Left hindlimb (tissue), 1 donor: ENCODE data around the gene RADX.
A peak's percentile ranks its signal among the peaks of the same experiment; 100 is the strongest.
"Not testable (repeated sequence)": the region's sequence is repeated elsewhere in the genome, so short reads cannot be mapped to it uniquely, and the experiment has no call there.

ENCODE experiments used
- DNase-seq: peaks from one replicate; pipeline ENCODE4 v3.0.0-alpha.2; 2018

Gene RADX, protein sequence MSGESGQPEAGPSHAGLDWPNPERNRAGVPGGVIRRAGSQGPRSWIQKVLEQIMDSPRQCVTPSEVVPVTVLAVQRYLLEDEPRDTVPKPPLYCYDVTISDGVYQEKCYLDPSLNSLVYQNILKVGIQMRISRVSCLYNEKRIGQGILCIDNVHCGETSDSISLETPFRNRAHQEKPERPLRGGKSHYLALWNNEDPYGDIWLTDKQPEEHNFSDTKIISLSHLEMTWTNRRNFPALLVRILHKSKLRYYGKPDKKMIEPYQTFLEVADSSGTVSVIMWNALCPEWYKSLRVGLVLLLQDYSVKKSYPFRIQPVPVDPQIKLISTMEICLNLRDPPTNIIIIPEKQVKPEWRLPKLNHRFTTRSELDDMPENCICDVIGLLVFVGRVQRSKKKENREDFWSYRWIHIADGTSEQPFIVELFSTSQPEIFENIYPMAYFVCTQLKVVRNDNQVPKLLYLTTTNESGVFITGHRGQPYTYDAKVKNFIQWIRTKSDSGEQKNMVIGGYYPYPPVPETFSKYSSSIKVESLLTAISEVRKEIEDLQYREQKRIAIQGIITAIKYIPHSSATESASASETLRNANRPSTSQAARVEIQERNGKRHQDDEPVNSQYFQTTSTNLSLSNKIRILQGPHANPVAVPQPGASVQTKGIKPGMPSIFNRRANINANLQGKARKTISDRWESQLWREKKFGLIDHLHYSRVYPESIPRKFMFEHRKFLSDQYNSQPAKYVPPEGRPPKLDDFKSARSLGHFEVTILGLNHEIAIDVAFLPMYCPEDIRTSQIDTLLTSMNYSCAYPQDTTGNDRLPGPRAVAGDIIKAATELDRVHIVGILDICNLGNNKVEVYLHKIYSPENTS

DNA sequence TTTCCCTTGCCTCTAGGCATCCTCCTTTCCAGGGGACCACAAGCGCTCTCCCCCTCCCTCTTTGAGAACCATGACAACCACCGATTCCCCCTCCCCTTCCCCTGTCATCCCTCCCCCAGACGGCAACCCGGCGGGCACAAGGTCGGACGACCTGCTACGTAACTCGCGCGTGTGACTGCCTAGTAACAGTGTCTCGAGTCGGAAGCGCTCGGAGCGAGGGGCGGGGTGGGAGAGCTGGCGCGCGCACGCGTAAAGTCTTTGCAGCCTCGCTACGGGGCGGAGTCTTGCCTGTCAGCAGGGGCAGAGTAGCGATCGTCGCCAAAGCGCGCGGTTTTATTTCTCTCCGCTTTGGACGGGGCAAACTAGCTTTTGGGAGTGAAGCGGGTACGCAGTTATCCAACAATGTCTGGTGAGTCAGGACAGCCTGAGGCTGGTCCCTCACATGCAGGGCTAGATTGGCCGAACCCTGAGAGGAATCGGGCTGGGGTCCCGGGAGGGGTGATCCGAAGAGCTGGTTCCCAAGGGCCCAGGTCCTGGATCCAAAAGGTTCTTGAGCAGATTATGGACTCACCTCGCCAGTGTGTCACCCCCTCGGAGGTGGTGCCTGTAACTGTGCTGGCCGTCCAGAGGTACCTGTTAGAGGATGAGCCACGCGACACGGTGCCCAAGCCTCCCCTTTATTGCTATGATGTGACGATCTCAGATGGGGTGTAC, at the start of gene RADX:
Gene RADX (plus strand): TSS at position 300 of the 714 bp plus-strand sequence. CDS start 103 bp downstream, at position 403.
- peak; percentile 85 for DNase-seq

DNA sequence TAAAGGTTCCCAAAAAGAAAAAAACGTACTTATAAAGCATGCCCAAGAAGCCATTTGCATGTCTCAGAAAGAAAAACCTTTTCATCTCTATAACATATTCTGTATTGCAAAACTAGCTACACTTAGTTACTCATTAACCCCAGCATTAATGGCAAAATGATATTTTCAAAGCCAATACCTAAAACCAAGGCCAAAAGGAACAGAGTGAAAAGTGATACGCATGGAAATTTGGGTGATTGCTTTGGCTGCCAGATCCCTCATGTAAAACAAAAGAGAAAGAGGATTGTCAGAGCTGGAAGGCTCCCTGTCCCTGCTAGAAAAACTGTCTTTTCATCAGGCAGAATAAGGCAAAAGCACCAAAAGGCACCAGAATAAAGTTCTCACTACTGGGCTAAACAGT, 46.8 kb upstream of the RADX start:
- DNase-seq = no peak

DNA sequence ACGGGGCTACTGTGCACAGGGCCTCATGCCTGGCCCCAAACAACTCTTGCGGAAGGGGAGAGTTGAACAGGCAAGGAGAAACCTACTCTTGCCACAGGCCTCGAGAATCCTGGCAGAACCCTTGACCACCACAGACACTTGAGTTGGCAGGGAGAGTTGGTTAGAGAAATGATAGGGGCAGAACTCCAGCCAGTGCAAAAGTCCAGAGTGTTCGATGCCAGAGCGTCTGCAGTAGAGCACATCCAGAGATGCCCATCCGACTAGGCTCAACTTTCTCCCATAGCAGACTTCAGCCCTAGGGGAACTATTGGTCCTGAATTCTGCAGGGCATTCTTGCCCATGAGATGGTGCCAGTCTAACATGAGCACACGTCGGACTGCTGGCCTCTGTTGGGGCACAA, 45.4 kb upstream of the RADX start:
- no peak for DNase-seq

DNA sequence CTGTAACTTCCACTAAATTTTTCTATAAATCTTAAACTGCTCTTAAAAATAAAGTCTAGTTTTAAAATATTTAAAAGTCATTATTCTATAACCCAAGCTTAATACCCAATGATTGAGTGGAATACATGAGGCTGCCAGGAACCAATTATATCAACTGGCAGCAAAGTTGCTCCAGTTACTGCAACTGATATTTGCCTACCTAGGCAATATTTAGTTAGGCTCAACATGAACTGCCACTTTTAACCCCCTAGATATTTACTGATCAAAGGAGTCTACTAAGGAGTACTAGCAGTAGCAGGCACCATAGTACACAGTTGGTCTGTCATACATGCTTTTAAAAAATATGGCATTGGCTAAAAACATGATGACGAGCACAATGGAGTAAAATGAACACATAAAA, 29.9 kb upstream of the RADX start:
- DNase-seq = no peak

DNA sequence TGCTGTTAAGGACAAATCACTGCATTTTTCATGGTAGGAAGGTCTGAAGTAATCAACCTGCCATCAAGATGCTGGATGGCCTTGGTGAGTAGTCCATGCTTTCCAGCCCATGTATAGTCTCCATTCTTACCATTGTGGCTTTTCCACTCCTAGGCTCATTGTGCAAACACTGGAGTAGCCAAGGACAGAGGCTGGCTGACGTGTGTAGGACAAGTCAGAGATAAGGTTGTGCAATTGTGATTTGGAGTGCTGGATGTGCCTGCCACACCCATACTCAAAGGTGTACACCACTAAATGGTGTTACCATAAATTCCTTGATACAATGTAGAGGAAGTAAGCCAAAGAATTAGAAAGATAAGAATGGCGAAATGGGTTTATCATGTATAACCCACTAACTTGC, 26.3 kb upstream of the RADX start:
- DNase-seq = no peak

DNA sequence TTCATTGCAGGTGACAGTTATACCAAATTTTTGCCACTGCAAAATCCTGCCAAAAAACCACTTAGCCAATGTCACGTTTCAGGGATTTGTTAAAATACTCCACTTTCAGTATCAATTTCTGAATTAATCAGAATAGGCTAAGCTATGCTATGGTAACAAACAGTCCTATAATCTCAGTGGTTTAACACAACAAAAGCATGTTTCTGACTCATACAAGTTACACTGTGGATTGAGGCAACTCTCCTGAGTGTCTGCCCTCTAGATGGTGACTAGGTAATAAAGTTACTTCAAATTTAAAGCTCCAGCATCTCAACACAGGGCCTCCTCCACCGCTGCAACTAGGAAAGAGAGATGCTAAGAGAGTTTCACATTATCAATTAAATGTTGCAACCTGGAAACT, 23.0 kb upstream of the RADX start:
- no peak for DNase-seq

DNA sequence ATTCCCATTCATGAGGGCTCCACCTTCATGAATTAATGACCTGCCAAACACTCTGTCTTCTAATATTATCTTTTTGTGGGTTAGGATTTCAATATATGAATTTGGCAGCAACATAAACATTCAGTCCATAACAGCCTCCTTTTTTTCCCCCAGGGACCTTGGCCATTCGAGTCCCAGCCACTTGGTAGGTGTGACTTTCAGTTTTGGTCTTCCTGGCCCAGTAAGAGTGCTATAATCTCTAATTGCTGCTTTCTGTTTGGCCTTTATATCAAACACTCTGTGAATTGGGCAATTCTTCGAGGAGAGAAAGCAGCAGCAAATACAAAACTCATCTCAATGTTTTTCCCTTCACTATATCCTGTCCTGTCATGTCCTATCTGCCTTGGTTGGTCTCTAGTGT, 12.4 kb upstream of the RADX start:
- no peak for DNase-seq

DNA sequence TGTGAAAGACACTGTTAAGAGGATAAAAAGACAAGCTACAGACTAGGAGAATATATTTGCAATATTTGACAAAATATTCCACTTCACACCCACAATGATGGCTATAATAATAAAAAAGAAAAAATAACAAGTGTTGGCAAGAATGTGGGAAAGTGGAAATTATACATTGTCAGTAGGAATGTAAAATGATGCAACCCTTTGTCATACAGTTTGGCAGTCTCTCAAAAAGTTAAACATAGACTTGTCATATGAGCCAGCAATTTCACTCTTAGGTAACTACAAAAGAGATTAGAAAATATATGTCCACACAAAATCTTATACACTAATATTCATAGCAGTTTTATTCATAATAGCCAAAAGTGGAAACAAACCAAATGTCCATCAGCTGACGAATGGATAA, 5.2 kb upstream of the RADX start:
- DNase-seq = no peak

DNA sequence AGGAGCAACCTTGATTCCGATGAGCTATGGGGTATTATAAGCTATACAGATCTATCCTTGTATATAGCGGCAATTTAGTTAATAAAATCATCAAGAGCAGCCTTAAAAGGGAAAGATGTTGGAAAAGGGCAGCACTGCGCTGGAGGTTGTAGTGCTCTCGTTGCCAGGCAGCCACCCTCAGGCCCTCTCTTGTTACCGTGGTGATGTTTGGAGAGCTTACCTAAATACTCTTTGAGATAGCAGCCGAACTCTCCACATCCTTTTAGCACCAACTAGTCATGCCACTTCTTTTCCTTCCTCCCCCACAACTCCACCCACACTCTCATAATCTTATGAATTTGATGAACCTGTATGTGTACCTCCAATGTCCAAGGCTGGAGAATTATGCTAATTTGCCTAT, 3.8 kb upstream of the RADX start:
- DNase-seq = no peak

DNA sequence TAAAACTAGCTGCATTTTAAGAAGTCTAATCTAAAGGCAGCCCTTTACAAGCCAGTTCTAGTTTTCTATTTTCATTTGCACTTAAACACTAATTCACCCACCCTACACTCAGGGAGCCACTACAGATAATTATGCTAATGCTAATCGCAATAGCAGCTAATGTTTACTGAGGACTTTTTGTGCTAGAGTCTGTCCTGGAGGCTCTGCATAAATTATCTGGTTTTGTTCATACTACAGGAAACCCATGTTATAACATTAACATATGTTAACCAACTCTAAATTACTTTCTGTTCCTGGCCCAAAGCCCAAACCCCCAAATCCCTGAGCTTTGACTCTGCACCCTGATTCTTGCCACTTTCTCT, 480 bp upstream of the RADX start:
- no peak for DNase-seq

DNA sequence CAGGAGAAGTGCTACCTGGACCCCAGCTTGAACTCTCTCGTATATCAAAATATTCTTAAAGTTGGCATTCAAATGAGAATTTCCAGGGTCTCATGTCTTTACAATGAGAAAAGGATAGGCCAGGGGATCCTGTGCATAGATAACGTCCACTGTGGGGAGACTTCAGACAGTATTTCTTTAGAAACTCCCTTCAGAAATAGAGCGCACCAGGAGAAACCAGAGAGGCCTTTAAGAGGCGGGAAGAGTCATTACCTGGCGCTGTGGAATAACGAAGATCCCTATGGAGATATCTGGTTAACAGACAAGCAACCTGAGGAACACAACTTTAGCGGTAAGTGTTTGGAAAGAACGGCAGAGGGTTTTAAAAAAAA, 600 bp downstream of the RADX start:
- no peak for DNase-seq

DNA sequence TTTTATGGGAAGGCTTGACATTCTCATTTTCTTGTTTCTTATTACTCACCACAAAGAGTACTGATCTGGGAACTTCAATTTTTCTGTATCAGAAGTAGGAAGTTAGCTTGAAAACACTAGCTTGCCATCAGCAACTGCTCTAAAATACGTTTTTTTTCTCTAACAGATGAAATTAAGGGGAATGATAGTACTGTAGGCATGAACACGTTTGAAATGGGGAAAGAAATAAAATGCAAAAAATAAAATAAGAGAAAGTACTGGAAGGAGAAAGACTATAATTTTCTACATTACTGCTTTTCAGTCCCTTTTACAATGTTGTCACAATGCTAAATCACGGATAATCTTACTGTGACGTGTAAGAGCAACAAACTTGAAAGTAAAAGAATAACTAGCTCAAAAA, 1.5 kb downstream of the RADX start:
- DNase-seq = no peak

DNA sequence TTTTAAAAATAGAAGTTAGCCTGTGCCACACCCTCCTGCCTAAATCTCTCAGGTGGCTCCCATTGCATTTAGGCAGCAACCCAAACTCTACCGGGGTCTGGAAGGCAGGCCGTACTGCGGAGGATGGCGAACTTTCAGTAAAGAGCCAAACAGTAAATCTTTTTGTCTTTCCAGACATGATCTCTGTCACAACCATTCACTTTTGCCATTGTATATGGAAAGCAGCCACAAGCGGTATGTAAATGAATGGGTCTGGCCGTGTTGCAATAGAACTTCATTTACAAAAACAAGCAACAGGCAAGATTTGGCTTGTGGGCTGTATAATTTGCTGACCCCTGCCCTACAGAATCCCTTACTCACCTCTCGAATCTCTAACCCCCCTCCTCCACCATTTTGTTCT, 3.3 kb downstream of the RADX start:
- DNase-seq = no peak

DNA sequence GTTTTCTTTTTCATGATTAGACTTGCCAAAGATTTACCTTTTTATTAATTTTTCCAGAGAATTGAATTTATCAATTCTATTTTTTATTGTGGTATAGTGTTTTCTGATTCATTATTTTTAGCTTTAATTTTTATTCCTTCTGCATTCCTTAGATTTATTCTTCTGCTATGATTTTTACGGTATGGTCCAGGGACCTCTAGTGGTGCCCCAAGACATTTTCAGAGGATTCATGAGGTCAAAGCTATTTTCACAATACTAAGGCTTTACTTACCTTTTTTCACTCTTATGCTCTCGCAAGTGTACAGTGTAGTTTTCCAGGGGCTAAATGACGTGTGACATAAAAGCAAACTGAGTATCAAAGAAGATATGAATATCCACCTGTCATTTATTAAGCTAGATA, 8.0 kb downstream of the RADX start:
- DNase-seq = no peak

DNA sequence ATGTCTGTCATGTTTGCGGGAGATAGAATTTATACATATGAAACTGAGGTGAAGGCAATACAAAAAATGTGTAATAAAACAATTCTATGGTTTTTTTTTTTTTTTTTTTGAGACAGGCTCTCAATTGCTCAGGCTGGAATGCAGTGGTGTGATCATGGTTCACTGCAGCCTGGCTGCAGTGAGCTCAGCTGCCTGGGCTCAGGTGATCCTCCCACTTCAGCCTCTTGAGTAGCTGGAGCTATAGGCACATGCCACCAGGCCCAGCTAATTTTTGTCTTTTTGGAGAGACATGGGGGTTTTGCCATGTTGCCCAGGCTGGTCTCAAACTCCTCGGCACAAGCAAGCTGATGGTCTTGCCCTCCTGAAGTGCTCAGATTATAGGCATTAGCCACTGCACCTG, 10.1 kb downstream of the RADX start:
- DNase-seq = no peak

DNA sequence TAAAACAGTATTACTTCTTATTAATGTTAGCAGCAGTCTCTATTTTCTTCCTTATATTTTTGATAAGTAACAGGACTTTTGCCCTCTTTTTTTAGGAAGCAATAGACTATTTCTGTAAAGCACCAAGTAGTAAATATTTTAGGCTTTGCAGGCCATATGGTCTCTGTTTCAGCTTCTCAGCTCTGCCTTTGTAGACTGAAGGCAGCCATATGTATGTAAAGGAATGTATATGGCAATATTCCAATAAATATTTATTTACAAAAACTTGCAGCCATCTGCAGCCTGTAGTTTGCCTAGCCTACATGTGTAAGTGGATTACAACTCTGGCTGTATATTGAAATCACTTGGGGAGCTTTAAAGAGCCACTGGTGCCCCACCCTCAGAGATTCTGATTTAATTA, 15.0 kb downstream of the RADX start:
- no peak for DNase-seq

DNA sequence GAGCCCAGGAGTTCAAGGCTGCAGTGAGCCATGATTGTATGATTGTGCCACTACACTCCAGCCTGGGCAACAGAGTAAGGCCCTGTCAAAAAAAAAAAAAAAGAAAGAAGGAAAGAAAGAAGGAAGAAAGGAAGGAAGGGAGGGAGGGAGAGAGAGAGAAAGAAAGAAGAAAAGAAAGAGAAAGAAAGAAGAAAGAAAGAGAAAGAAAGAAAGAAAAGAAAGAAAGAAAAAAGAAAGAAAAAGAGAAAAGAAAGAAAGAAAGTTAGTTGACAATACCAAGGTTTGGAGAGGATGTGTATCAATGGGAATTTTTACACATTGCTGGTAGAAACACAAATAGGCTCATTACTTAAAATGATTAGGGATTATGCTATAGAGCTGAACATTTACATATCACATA, 19.8 kb downstream of the RADX start:
- no peak for DNase-seq

DNA sequence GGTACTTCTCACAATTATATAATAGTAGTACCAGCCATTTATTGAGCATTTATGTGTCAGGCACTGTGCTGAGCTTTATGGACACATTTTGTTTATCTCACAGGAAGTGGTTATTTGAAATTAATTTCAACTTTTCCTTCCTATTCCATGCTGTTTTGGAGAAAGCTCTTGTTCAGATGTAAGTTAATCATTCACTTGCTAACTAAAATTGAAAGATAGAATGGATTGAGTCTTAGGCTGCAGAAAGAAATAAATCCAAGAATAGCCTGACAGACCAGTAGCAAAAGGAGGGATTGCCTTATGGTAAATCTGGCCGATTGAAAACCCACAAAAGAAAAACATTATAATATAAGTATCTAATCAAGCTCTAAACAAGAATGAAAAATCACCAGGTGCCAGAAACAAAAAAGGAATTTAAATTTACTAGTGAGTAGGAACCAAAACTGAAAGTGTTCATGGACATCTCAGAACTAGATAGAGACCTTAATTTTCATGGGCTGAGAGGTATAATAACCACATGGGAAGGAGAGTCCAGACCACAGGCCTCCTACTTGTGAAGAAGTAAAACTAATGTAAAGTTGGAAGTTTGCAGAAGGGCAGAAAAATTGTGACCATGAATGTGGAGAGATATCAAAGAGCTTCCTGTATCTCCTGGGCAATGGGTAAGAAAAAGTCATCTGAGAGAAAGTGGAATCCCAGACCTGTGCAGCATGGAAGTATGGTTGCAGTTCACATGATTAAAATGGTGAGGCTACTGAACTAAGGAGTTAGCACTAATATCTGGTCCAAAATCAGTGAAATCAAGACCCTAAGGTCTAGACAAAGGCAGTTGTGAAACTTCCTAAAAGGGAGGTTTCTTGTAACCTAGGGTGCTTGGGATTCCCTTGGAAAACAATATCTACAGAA, 38.0 kb downstream of the RADX start:
- DNase-seq = no peak

DNA sequence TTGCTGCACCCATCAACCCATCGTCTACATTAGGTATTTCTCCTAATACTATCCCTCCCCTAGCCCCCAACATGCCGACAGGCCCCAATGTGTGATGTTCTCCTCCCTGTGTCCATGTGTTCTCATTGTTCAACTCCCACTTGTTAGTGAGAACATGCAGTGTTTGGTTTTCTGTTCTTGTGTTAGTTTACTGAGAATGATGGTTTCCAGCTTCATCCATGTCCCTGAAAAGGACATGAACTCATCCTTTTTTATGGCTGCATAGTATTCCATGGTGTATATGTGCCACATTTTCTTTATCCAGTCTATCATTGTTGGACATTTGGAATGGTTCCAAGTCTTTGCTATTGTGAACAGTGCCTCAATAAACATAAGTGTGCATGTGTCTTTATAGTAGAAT, 41.8 kb downstream of the RADX start:
- DNase-seq = not testable (repeated sequence)

DNA sequence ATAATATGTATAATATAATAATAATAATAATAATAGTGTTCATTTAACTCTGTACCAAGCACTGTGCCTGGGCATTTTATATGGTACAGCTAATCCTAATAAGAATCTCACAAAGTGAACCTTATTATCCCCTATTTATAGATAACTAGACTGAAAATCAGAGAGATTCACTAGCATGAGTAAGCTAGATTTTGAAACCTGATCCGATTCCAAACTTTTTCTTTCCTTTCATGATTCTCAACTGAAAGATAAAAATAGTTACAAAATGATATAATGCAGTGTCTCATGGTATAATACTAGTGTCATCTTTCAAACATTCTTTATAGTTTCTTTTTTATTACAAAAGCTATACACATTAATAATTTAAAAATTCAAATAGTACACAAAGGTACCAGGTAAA, 58.9 kb downstream of the RADX start:
- no peak for DNase-seq

DNA sequence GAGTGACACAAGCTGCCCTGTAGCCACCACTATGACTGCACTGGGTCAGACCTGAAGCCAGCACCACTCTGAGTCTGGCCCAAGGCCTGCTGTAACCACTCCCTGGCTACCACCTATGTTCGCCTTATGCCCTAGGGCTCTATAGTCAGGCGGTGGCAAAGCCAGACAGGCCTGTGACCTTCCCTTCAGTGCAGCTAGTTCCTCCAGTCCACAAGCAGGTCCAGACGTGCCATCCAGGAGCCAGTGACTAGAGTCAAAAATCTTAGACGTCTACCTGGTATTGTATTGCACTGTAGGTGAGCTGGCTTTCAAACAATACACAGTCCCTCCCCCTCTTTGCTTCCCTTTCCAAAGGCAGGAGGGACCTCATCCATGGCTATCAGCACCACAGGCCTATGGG, 60.7 kb downstream of the RADX start:
- no peak for DNase-seq

DNA sequence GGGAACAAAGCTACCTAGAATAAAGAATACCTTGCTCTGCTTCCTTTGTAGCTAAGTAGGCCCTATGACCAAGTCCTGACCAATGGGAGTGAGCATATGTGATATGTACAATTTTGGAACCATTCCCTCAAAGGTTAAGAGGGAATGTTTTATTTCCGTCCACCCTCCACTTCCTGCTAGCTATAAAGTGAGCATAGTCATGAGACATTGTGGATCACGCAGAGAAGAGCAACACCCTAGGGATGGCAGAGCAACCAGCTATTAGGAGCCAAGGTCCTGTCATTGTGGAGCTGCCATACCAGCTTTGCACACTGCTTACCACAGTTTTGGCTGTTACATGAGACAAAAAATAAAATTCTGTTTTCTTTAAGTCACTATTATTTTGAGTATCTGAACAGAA, 68.9 kb downstream of the RADX start:
- no peak for DNase-seq

DNA sequence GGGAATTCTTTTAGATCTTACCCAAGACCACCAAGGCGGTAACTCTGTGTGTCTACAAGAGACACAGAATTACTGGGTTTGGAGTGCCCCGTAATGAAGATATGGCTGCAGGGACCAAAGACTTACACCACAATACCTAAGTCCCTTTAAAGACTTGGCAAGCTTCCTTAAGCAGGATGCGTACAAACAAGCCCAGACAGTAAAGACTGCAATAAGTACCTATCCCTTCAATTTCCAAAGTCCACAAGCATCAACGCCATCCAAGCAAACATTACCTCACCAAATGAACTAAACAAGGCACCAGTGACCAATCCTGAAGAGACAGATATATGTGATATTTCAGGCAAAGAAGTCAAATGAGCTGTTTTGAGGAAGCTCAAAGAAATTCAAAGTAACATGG, 72.4 kb downstream of the RADX start:
- no peak for DNase-seq
